ENCODE data around the gene ATP11C.
A peak's percentile ranks its signal among the peaks of the same experiment; 100 is the strongest.

DNA sequence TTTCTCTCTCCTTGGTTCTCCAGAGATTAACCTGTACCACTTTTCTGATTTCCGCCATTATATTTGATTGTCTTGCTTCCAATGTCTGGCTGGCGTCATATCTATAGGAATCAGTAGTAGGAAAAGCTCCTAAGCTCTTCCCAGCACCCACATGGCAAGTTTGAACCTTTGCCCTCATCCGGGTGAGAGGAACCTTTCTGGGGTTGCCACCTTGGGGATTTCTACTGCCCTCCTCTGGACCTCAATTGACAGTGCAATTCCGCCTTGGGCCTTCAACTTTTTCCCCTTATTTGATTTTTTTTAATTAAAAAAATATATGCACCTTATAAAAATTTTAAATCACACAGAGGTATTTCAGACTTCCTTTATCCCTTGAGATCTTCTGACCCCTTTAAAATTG lies 34.4 kb upstream of the ATP11C start:
- TF ChIP-seq EZH2 (IDR thresholded peaks at IDR 0.05; ENCODE audit: low read length) (no peak), CTCF (optimal IDR thresholded peaks at IDR 0.05 in 1 of 3, IDR thresholded peaks at IDR 0.05 in 1 of 3, conservative IDR thresholded peaks at IDR 0.05 in 1 of 3; ENCODE audit: extremely low read depth in 1 of 3, insufficient read depth in 2 of 3, low read length in 3 of 3) (peak in 2 of 3 experiments; percentile 33 to 42)

Measured in keratinocyte (primary cell).